ENCODE data around the gene SOX15.

The SOX15 gene

DNA sequence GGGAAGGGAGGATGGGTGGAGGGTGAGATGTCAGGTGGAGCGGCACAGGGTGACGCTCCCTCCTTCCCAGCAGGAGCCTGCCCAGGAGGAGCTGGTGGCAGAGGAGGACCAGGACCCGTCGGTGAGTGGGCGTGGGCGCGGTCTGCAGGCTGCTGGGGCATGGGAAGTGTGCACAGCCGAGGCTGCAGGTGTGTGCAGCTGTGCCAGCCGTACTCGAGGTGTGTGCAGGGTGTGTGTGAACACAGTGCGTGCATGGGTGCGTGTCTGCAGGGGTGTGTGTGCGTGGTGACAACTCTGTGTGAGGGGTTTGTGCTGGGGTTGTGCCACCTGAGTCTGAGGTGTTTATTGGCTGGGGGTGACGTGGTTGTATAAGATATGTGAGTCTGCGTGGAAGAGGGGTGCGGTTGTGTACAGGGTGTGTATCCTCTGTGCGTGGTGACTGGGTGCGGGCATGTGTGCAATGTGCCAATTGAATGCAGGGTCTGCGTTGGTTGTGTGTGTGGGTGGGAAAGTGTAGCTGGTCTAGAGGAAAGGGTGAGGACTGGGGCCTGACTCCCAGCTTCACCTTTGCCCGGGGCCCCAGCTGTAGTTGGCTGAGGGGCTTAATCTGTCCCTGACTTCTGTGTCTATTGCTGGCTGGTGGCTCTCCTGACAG lies 40.4 kb downstream of the SOX15 start:
- no peak overlapping the region for H3K27ac ChIP-seq (ENCODE audit: low read length)
- peaks cover 10% of the 10 kb centered on the region for H3K27me3 ChIP-seq (ENCODE audit: control insufficient read depth, insufficient read depth, low read length)
- H3K36me3 ChIP-seq (ENCODE audit: control insufficient read depth, low read depth, low read length), result no peaks in the 10 kb centered on the region
- H3K4me1 ChIP-seq (ENCODE audit: control insufficient read depth, low read depth, low read length), result no peaks in the 10 kb centered on the region
- H3K9me3 ChIP-seq (ENCODE audit: control insufficient read depth, low read depth, low read length), result no peaks in the 10 kb centered on the region
- H3K4me3 ChIP-seq (ENCODE audit: low read length), result peak overlapping the region; percentile 67
- no peak overlapping the region for H3K9ac ChIP-seq (ENCODE audit: low read length)

DNA sequence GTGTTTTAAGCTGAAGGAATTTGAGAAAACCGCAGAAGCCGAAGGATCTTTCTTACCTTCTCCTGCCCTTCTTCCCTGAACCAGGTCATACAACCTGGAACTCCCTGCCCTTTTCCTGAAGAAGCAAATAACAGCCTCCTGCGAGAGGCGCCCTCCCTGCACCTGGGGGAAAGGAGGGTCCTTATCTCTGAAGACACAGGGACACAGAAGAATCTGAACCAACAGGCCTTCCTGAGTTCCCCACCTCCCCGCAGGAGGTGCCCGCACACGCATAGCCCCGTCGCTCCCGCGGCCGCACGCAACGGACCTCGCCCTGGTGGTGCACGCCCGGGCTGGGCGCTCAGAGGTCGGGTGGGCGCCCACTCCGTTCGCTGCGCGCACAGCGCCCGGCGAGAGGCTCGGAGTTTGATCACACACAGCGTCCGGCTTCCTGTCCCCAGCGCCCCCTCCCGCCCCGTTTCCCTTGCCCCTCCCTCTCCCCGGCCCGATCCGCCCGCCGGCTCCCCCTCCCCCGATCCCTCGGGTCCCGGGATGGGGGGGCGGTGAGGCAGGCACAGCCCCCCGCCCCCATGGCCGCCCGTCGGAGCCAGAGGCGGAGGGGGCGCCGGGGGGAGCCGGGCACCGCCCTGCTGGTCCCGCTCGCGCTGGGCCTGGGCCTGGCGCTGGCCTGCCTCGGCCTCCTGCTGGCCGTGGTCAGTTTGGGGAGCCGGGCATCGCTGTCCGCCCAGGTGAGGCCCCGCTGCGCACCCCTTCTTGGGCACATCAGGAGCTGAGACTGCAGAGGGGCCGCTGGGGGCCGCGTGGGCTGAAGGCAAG lies 41.1 kb downstream of the SOX15 start, which contains the start of gene TNFSF12:
Gene TNFSF12 (plus strand): TSS at position 474 of the 816 bp plus-strand sequence. CDS start 96 bp downstream, at position 570.
- Histone ChIP-seq H3K4me3 (ENCODE audit: low read length) (peak within 1 kb of the TSS; percentile 67), H3K27ac (ENCODE audit: low read length) (no peak within 1 kb of the TSS), H3K27me3 (ENCODE audit: control insufficient read depth, insufficient read depth, low read length) (peaks cover 10% of the 10 kb centered on the region), H3K9ac (ENCODE audit: low read length) (peak within 1 kb of the TSS; percentile 50), H3K9me3 (ENCODE audit: control insufficient read depth, low read depth, low read length) (no peaks in the 10 kb centered on the region), H3K4me1 (ENCODE audit: control insufficient read depth, low read depth, low read length) (no peaks in the 10 kb centered on the region), H3K36me3 (ENCODE audit: control insufficient read depth, low read depth, low read length) (no peaks in the 10 kb centered on the region)

DNA sequence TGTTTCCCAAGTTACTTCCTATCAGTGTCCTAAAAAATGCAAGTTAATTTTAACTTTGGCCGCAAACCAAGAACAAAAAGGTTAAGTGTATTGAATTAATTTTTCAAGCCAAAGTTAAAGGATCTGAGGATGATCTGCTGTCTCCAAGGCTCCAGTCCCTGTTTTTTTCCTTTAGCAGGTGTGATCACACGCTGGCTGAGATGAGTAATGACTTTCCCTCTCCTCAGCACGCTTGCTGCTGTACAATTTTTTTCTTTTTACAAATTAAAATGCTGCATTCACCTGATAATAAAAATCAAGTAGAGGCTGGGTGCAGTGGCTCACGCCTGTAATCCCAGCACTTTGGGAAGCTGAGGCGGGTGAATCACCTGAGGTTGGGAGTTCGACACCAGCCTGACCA lies 45.0 kb downstream of the SOX15 start:
- Histone ChIP-seq H3K27ac (ENCODE audit: low read length) (no peak overlapping the region), H3K4me3 (ENCODE audit: low read length) (no peak overlapping the region)

DNA sequence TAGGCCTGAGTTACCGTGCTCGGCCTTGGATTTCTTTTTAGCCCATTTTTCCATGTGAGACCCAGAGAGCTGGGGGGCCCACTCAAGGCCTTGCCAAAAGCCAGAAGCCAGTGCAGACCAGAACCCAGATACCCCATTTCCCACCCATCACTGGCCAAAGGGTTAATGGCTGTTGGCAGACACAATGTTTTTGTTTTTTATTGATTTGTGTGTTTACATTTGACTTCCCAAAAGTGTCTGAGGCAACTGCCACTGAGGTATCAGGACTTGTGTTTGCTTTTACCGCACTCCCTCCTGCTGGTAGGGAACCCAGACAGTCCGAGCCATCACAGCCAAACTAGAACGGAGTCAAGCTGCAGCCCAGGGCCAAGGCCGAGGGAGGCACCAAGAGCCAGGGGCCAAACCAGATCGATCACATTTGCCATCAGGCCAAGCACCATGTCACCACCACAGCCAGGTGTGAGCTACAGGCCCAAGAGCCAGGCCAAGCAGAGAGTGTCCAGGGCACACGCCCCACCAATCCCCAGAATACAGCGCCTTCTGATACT lies 48.7 kb downstream of the SOX15 start:
- Histone ChIP-seq H3K4me1 (ENCODE audit: control insufficient read depth, low read depth, low read length) (no peaks in the 10 kb centered on the region), H3K27me3 (ENCODE audit: control insufficient read depth, insufficient read depth, low read length) (no peaks in the 10 kb centered on the region), H3K9me3 (ENCODE audit: control insufficient read depth, low read depth, low read length) (no peaks in the 10 kb centered on the region), H3K36me3 (ENCODE audit: control insufficient read depth, low read depth, low read length) (no peaks in the 10 kb centered on the region), H3K27ac (ENCODE audit: low read length) (no peak overlapping the region), H3K9ac (ENCODE audit: low read length) (no peak overlapping the region), H3K4me3 (ENCODE audit: low read length) (no peak overlapping the region)

More for the DNA sequence above, 45.0 kb downstream of the SOX15 start:
- H3K9ac ChIP-seq (ENCODE audit: low read length), result no peak overlapping the region
- peaks cover 10% of the 10 kb centered on the region for H3K27me3 ChIP-seq (ENCODE audit: control insufficient read depth, insufficient read depth, low read length)
- no peaks in the 10 kb centered on the region for H3K9me3 ChIP-seq (ENCODE audit: control insufficient read depth, low read depth, low read length)
- no peaks in the 10 kb centered on the region for H3K36me3 ChIP-seq (ENCODE audit: control insufficient read depth, low read depth, low read length)
- H3K4me1 ChIP-seq (ENCODE audit: control insufficient read depth, low read depth, low read length), result no peaks in the 10 kb centered on the region

DNA sequence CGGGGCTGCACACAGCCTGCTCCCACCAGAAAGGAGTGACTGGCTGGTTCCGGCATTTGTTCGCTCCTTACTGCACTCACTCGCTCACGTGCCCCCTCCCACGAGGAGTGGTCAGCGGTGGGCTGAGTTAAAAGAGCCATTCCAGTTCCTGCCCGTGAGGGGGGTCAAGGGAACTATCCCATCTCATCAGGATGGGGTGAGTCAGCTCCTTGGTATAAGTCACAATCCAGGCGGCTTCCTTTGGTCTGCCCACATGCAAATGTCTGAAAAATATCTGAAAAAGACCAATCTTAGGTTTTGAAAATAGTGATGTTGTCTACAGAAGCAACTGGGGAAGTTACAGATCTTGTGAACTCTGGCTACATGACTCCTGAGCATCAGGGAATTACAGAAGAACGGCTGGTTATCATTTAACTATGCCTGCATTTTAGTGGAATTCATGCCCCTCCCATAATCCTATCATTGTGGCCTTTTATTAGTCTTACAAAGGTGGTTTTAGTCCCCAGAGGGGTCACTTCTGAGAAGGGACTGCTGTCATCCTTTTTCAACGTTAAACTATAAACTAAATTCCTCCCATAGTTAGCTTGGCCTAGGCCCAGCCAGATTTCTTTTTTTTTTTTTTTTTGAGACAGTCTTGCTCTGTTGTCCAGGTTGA lies 50.9 kb downstream of the SOX15 start:
- H3K27me3 ChIP-seq (ENCODE audit: control insufficient read depth, insufficient read depth, low read length), result no peaks in the 10 kb centered on the region
- no peaks in the 10 kb centered on the region for H3K36me3 ChIP-seq (ENCODE audit: control insufficient read depth, low read depth, low read length)
- no peaks in the 10 kb centered on the region for H3K9me3 ChIP-seq (ENCODE audit: control insufficient read depth, low read depth, low read length)
- no peak overlapping the region for H3K27ac ChIP-seq (ENCODE audit: low read length)
- H3K4me3 ChIP-seq (ENCODE audit: low read length), result no peak overlapping the region
- H3K4me1 ChIP-seq (ENCODE audit: control insufficient read depth, low read depth, low read length), result no peaks in the 10 kb centered on the region
- no peak overlapping the region for H3K9ac ChIP-seq (ENCODE audit: low read length)

Data from iPS-18a (cell line).